CD4-positive, alpha-beta T cell treated with Interferon alpha-2 for 1 hour (primary cell): ENCODE measurements around the gene KCNIP4.

ENCODE experiments used
- DNase-seq, 2 donors: peaks; one replicate each; pipeline ENCODE4 v3.0.0-alpha.2; 2020 to 2022

KCNIP4 gene

DNA sequence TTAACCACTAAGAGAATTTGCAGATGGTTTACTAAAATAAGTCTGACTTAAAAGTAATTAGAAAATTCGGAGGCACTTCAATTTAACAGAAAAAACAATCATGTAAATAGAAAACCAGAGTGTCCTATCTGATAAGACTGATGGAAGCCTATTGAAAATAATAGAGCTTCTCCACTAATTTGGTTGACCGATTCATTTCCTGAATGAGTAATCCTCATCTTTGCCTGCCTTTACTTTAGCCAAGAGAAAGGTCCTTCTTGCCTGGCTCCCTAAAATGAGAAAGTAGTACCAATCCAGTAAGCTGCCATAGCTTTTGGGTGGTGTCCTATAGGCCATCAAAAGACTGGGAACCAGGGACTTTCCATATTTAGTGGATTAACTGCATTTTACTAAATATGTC lies 48.4 kb downstream of the KCNIP4 start:
- DNase-seq, result no peak

DNA sequence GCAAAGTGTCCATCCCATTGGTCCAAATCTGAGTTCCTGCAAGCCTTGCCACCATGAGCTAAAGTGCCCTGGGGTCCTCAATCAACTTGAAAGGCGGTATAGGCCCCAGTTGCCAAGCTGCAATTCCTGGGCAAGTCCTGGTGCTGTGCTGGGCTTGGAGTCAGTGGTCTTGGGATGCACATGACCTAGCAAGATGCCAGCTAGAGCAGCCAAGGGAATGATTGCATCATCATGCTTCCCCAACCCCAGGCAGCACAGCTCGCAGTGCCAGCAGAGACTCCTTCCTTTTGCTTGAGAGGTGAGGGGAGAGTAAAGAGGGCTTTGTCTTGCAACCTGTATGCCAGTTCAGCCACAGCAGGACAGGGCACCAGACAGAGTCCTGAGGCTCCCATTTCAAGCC lies 50.5 kb downstream of the KCNIP4 start:
- no peak for DNase-seq

DNA sequence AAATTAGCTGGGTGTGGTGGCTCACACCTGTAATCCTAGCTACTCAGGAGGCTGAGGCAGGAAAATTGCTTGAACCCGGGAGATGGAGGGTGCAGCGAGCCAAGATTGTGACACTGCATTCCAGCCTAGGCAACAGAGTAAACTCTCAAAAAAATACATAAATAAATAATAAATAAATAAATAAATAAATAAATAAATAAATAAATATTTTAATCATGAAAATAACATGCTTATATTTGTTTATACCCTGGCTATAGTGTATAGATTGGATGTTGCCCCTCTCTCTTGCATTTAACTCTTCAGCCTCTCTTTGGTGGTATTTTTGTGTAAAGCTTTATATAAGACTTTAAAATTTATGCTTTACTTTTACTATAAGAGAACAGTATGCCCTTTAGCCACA lies 51.8 kb downstream of the KCNIP4 start:
- DNase-seq, result no peak

DNA sequence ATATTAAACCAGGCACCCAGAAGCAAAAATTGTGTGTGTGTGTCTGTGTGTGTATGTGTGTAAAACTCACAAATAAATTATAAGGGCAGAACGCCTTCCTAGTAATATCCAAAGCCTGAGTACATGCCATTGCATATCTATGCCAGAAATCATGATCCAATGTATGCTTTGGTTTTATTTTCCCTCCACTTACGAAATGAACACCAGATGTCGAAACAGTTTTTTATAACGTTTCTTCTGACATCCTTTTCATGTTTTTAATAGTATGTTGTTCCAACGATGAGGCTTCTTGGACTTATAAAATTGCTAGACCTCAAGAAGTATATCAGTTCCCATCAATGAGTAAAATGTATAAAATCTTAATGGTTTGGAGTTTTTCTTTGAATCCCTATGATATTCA lies 55.4 kb downstream of the KCNIP4 start:
- DNase-seq, result no peak

DNA sequence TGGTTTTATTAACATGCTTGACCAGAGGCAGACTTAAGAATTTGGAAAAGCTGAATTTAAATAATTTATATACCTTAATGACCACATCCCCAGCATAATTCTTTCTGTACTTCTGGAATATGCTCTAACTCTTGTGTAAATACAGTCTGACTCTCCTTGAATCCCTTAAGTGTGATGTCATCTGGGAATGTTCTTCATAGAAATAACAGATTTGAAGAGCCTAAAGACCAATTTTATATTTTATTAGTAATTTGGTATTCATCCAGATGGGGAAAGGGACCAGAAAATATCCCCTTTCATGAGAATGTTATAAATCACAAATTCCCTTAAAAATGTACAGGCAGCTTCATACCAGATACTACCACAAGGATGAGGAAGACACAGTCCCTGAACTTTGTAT lies 58.3 kb downstream of the KCNIP4 start:
- no peak for DNase-seq

DNA sequence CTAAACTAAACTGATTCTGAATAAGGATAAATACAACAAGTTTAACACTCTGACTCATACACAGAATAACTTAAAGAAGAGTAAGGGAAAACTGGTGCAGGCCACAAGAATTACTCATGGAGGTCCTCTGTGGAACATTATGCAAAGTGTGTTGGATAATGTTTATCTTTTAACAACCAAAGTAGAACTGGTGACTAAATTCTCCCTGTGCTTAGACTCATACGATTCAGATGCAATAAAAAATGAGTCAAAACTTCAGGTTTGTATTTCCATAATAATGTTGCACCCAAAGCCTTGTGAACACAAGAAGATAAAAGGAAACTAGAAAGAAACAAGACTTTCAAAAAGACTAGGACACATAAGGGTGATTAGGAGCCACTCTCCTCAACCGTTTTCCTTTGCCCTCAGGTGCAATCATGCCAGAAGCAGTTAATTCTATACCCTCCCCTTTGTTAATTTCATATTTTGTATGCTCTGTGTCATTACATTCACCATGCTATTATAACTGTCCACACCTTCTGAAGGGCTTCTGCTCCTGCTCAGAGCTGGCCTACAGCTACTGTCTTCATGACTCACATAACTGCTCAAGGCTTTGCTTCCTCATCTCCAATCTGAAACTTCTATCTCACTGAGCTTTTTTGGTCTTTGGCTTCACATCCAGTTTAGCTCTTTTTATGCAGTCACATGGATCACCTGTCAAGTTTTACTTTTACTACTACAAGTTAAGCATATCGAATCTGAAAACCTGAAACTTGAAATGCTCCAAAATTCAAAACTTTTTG lies 60.2 kb downstream of the KCNIP4 start:
- no peak for DNase-seq

DNA sequence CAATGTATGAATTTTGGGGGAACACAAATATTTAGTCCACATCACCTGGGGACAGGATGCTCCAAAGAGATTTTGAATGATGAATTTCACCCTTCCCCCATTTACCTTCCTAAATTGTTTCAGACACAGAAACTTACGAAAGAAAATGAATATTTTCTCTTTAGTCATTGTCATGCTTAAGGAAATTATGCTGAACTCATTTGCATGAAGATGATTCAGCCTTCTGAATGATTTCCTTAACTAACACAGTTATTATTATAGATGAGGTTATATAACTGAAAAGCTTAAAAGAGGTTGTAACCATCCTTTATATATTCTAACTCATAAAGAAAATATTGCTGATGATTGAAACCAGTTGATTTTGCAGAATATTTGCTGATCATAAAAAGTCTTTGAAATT lies 61.1 kb downstream of the KCNIP4 start:
- no peak for DNase-seq

DNA sequence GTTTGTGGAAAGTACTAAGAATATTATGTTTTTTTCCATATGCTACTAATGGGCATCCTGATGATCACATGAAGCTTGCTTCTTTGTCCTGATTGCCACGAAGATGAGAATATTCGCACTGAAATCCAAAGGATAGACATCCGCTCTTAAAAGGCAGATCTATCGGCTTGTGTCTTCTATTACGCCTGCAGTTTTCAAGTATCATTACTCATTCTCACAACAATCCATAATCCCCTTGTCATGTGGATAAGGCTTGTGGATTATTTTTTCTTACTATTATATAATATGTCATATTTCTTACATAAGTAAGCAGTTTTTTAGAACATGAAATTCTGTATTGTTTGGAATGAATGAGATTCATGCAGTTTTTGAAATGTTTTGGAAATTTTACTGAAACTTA lies 62.8 kb downstream of the KCNIP4 start:
- no peak for DNase-seq

DNA sequence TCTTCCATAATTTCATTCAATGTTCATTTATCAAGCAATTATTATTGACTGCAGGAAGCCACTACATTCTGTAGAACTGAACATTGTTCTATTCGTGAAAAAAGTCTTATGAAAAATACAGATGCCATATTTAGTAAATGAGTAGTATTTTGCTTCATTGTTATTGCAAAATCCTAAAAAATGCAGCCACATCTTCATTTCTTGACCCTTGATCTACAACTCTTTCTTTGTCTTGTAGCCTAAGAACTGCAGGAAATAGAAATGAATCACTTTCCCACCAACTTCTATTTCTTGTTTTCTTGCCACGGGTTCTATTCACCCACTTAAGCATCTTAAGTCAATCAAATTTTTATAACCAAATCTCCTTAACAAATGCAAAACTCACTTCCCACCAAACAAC lies 63.3 kb downstream of the KCNIP4 start:
- no peak for DNase-seq

DNA sequence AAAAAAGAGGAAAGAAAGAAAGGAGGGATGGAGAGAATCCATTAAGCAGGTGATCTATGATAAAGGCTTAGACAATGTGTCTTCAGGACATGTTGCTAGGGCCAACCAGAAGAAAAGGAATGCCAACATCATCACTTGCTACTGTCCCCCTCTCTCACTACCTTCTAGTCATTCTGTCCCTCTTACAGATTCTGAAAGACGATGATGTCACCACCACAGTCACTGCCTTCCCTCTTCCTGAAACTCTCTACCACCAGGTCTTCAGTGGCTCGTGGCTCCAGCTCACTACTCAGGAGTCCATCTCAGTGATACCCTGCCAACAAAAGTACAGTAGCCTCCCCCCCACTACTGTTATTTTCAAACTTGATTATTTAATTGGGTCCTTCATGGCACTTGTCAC lies 64.0 kb downstream of the KCNIP4 start:
- DNase-seq, result no peak

DNA sequence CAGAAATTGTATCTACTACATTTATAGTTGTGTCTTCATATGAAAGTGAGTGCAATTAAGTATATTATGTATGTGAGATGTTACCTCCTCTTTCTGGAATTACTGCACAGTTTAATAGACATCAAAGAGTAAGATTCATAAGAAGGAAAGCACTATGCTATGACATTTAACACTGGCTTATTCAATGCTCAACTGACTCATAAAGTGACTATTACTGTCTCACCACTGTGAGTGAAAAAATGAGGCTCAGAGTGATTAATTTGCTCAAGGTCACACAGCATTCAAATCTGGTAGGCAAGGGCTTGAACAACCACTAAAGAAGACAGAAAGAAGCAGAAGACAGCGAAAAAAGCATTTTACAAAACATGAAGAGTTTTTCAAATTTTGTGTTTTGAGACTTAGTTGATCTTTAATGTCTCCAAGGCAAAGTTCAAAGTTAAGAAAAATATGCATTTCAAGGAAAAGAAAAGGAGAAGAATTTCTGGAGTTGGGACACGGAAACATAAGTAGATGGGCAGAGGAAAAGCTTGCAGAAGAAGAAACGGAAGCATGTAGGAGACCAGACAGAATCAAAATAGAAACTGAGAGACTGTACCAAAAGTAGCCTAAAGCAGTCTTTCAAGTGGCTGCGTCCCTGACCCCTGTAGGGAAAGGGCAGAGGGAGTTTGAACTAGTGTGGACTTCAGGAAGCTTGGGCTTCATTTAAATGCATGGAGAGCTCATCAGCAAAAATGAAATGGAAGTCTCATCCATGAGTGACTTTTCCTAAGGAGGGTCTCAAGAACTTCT lies 66.3 kb downstream of the KCNIP4 start:
- no peak for DNase-seq

DNA sequence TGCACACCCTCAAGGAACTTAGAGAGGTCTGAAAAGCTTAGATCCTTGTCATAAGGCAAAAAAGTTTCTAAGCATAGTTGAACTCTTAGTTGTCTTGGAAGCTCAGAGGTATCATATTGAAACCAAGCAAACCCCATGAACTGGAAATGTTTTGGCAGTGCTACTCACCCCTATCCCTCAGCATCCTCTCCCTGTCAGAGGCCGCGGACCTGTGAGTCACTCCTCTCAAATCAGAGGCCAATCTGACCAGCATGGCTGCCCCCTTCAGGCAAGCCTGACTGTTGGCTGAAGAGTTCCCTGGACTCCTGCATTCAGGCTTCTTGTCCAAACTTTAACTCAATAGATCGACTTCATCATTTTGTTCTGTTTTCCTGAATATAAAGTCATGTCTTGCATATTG lies 69.4 kb downstream of the KCNIP4 start:
- DNase-seq, result no peak

DNA sequence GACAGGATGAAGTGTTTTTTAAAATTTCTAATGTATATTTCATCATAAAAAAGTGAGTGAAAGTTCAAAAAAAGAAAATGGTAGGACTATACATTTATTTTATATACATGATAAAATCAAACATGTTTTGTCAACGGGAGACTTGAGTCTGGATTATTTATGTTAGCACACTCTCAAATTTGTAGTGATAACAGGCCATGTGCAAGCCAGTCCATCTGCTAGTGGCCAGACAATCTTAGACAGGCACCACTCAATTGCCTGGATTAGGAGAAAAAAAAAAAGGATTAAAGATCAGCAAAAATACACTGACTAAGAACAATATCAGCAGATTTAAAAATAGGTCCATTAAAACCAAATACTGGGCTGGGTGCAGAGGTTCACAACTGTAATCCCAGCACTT lies 71.9 kb downstream of the KCNIP4 start:
- DNase-seq, result no peak

DNA sequence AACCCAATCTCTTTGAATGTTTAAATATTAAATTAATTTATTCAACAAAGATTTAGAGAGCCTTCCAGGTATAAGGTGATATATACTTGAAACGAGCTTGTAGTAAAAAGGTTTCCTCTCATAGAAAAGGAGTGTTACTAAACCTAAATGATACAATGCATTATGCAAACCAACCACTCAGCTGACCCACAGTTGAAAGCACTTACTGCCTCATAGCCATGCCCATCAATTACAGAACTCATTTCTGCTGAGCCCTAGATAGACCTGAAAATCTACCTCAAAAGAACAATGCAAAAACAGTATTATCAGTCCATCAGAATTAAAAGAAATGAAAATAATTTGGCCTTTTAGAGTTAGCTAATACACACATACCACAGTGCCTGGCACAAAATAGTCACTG lies 75.4 kb downstream of the KCNIP4 start:
- no peak for DNase-seq

DNA sequence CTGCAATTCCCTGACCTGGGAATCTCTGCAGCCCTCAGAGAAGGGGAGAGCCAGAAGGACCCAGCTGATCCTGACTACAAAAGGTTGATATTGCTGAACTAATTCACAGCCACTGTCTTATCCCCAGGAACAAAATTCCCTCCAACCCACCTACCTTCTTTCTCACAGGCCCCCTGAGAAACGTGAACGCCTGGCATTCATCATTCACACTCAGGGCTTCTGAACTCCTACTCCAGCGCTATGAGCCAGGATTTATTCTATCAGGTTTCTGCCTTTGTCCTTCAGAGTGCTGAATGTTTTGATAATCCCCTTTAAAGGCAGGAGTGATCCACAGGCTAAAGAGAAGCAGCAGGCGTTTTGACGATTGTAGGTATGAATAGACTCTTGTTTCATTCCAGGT lies 76.5 kb downstream of the KCNIP4 start:
- DNase-seq, result no peak

DNA sequence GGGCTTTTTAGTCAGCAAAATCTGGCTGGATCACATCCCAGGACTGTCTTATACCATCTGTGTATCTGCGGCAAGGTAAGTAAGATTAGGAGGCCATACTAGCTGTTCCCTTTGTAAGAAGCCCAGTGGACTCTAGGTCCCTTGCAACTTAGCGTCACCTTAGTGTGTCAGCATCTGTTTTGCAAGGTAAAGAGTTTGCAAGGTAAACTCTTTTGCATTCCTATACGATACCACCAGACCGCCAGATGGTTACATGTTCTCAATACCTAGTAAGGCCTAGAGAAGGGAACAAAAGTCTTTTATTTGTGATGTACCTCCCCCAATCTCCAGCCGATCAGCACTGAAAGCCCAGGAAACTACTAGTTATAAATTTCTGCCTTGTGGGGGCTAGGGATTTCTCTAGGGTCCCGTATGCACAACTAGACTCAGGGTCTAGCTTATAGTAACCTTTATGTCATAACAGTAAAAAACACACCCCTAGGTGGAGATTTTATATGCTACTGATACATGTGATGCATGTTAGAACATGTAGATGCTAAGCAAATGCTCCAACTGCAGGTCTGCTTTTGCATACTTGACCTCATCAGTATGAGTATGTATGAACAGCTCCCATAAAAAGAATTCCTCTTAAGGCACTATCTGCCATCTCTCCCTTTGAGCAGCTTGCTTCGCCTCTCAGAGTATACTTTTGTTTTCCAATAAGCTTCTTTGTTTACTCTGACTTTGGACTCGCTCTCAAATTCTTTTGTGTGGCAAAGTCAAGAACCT lies 78.4 kb downstream of the KCNIP4 start:
- no peak for DNase-seq

DNA sequence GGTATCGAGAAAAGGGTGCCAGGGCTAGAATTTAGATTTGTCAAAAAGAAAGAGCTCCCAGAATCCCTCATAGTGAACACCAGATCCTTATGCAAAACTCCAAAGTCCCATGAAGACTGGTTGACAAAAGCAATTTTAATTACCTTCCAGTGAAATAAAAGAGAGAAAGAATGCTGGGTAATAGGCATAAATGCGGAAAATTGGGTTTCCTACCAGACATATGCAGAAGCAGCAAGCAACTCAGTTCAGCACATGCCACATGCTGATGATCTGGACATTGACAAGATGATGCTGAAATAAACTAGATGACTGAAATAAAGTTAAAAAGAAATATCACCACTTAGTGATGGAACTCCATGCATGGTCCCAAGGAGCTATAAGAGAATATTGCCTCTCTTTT lies 83.9 kb downstream of the KCNIP4 start:
- DNase-seq, result no peak

DNA sequence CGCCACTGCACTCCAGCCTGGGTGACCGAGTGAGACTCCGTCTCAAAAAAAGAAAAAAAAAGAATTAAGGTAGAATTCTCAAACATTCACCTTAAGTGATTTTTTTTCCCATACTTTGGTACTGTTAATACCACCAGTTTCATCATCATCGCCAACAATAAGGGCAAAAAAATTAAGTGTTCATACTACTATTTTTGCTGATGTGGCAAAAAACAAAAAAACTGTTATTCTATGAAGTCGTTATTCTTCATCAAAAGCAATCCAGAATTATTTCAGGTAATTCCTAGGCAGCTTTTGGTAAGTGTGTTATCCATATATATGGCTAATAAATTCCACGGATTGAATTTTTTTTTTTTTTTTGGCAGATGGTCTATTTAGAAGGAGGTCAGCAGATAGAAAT lies 85.7 kb downstream of the KCNIP4 start:
- no peak for DNase-seq

DNA sequence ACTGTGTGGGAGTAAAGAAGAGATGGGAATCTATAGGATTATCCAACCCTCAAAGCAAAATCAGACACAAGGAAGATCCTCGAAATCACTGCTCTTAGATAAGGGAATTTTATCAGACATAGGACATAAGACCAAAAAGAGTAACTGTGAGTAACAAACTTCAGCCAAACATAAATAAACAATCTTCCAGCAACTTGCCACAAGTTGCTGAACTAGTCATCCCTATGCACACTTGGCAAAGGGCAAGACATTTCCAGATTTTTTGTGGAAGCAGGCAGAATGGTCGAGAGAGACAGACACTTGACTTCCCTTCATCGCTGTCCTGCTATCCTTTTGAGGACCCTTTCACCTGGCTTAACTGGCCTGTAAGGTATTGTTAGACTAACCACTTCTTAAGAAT lies 89.6 kb downstream of the KCNIP4 start:
- no peak for DNase-seq

DNA sequence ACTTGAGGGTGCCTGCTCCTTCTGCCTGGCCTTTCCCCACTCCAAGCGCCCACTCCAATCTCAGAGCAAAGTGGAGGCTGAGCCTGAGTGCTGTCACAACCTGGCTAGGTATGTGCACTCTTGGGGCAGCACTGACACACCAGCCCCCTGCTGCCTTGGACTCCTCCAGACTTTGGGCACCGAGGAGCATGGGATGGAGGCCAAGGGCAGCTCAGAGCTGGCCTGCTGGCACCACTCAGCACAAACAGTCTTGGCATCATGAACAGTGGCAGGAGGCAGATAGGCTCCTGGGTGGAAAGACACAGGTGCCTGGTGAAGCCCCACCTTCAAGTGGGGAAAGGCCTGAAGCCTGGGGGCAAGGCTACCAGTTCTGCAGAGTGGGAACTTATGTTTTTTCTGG lies 91.8 kb downstream of the KCNIP4 start:
- DNase-seq, result no peak

DNA sequence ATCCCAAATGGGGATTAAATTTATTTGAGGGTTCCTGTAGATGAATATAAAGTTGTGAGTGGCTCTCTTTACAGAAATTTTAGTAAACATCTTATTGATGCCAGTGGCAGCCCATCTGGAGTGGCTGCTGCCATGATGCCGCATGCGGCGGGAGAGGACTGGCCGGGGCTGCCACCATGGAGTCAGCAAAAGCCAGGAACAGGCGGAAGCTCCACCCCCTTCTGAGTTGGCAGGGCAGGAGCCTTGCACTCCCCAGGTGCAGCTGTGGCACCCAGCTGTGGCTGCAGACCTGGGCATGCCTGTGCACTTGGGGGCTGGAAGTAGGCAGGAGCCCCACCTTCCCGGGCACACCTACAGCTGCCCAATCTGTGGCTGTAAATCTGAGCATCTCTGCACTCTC lies 92.3 kb downstream of the KCNIP4 start:
- DNase-seq, result no peak

DNA sequence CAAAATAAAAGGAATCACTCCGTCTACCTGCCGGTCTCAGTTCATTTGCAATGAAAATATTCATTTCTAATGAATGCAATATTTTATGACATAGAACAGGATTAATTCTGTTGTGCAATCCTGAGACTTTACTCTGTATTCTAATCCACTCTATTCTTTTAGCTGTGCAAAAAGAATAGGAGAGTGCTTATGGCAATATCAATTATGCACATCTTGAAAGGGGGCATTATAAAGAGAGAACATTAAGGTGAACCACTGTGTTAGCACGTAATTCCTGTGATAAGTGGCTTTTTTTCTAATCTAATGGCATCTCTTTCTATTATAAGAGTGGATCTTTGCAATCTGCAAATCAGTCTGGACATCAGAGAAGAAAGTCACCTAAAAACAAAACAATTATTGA lies 99.5 kb downstream of the KCNIP4 start:
- no peak for DNase-seq

DNA sequence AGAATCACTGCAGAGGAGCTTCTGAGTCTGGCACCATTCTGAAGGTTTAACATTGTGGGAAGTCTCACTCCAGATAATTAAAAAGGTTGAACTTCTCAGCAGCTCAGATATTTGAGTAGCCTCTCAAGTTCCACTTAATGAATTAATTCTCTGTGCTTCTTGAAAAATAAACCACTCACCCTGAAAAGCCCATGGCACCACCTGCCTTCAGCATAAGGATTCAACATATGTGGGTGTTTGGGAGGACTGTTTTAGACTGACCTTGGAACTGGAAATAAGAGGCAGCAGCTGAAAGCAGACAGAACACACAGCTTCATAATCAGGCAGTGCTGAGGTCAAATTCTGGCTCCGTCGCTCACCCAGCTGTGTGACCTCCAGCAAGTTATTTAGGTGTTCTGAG lies 100.6 kb downstream of the KCNIP4 start:
- DNase-seq, result no peak

DNA sequence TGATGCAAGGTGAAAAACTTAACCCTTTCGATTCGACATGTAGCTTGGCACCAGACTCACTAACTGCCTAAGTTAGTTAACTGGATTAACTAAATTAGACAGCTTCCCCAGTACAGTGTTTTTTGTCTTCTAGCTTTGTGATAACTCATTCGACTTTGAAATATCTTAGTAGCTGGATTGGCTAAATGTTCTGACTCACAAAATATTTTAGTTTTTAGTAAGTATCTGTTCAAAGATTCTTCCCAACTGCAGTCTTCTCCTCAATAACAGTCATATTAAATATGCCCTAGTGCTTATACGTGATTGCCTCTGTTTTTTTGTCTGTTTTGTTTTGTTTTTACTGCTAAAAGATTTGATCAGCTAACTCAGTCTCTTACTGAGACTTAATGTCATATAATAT lies 102.9 kb downstream of the KCNIP4 start:
- DNase-seq, result no peak
